Right lobe of liver (tissue), 6 donors: ENCODE results near the gene ZNF333. TPM values are rescaled to one million over a fixed set of nuclear protein-coding genes. Genes with fewer than 3 reads are reported as not detected.

Experiments used
- ATAC-seq, 4 donors: fragments of 200-7000 bp; cut with Tn5 transposase; one replicate each; pipeline ENCODE4 v1.9.1; 2020; ENCODE audit warnings: mild to moderate bottlenecking in 4 of 4, moderate library complexity in 4 of 4
- DNase-seq, 3 donors: peaks; one replicate each; pipeline ENCODE4 v3.0.0-alpha.2; 2020
- H3K27ac ChIP-seq, 3 donors: fragments of 200-600 bp; one replicate each; pipeline ENCODE4 v1.8.0; 2022
- H3K27me3 ChIP-seq, 2 donors: fragments of 200-600 bp; one replicate each; pipeline ENCODE4 v1.8.0; 2022
- H3K36me3 ChIP-seq, 4 donors: fragments of 200-600 bp; sonication (generic) in 1 of 4; one replicate each; pipeline versions ENCODE4 v1.5.1 to v1.8.0; 2017 to 2022; ENCODE audit warnings: control low read depth in 1 of 4
- H3K4me1 ChIP-seq, 4 donors: fragments of 200-600 bp; sonication (generic) in 1 of 4; one replicate each; pipeline versions ENCODE4 v1.5.1 to v1.8.0; 2017 to 2022; ENCODE audit warnings: control low read depth in 1 of 4
- H3K4me3 ChIP-seq, 3 donors: fragments of 200-600 bp; one replicate each; pipeline ENCODE4 v1.8.0; 2022
- H3K9me3 ChIP-seq, 4 donors: fragments of 200-600 bp; sonication (generic) in 1 of 4; one replicate each; pipeline versions ENCODE4 v1.5.1 to v1.8.0; 2017 to 2022; ENCODE audit warnings: control low read depth in 1 of 4
- POLR2A ChIP-seq: fragments of 450-650 bp; IDR thresholded peaks from one replicate; pipeline ENCODE4 v1.6.1; 2017; ENCODE audit warnings: antibody characterized with exemption, mild to moderate bottlenecking
- WGBS: methylation state at CpG from one replicate; pipeline ENCODE4 v1.1.6; 2018; ENCODE audit warnings: low coverage, low lambda C conversion rate; ENCODE audit not compliant: insufficient coverage; ENCODE audit errors: missing lambda C conversion rate; 5-methylcytosine and 5-hydroxymethylcytosine counted together
- intact Hi-C, 2 donors: fragments of 100-400 bp; cut with DNase I; formaldehyde crosslinking; loops; one replicate each; pipeline versions ENCODE4 v1.11.2 to v1.14.1; 2022
- total RNA-seq, 6 experiments: library from RNA; depleted of rRNA in 2 of 6; stranded (reverse); fragments of >200 nt in 2 of 6; fragmentation: NEBNext Ultra II Directional in 3 of 6; extraction: Animal tissue kit (Norgen Biotek cat#: 25700) in 3 of 6; gene quantifications; one replicate each; pipeline versions ENCODE4 v1.1.0 to v1.2.4, GENCODE V29; 2016 to 2023
- TF ChIP-seq, protein P1 (sequence below), 4 donors: fragments of 200-600 bp in 3 of 4; fragments of 450-650 bp in 1 of 4; IDR thresholded peaks; one replicate each; pipeline versions ENCODE4 v1.5.1 to v1.8.0; 2016 to 2022; ENCODE audit warnings: antibody characterized with exemption in 4 of 4, mild to moderate bottlenecking in 2 of 4
- donor health status: DM: no; HTN: yes; CAD: no.
- donor health status: DM: no; HTN: no; CAD: no.
- donor health status: DM: no; HTN: no; CAD: no.
- donor health status: DM: no; HTN: yes; CAD: no.
- donor health status: DM: no; HTN: yes; CAD: no.

Gene ZNF333
- total RNA-seq, 6 experiments from 2014 or later = 2.5 to 6.1 (median 3.8) TPM

DNA sequence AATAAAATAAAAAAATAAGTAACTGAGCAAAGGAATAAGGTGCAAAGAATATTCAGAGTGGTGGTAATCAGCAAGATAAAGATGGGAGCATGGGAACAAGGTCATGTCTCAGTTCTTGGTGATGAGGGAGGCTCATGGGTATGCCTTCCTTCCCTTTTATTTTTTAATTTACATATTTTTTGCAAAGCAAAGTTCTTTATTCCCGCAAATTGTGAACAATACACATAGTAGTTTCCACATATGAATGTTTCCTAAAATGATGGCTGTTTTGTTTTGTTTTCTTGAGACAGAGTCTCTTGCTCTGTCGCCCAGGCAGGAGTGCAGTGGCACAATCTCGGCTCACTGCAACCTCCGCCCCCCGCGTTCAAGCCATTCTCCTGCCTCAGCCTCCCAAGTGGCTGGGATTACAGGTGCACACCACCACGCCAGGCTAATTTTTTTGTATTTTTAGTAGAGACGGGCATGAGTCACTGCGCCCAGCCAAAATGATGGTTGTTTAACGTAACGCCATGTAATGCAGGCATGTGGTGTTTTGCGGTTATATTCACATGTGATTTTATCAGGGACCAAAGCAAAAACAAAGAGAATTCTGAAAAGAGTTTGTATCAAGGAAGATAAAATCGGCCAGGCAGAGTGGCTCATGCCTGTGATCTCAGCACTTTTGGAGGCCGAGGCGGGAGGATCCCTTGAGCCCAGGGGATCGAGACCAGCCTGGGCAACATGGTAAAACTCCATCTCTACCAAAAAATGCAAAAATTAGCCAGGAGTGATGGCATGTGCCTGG lies 93.0 kb downstream of the ZNF333 start:
- WGBS = 72% methylated on average over 16 of the region's 16 CpGs
- H3K4me3 ChIP-seq = no peak overlapping the region
- H3K9me3 ChIP-seq = no peaks in the 10 kb centered on the region
- ATAC-seq (no peak), DNase-seq (no peak)
- intact Hi-C loops = no loop called here
- TF ChIP-seq POLR2A = no peak
- TF ChIP-seq, protein P1, sequence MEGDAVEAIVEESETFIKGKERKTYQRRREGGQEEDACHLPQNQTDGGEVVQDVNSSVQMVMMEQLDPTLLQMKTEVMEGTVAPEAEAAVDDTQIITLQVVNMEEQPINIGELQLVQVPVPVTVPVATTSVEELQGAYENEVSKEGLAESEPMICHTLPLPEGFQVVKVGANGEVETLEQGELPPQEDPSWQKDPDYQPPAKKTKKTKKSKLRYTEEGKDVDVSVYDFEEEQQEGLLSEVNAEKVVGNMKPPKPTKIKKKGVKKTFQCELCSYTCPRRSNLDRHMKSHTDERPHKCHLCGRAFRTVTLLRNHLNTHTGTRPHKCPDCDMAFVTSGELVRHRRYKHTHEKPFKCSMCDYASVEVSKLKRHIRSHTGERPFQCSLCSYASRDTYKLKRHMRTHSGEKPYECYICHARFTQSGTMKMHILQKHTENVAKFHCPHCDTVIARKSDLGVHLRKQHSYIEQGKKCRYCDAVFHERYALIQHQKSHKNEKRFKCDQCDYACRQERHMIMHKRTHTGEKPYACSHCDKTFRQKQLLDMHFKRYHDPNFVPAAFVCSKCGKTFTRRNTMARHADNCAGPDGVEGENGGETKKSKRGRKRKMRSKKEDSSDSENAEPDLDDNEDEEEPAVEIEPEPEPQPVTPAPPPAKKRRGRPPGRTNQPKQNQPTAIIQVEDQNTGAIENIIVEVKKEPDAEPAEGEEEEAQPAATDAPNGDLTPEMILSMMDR (IDR thresholded peaks at IDR 0.05) = no peak
- H3K36me3 ChIP-seq = no peaks in the 10 kb centered on the region
- no peaks in the 10 kb centered on the region for H3K27me3 ChIP-seq
- no peaks in the 10 kb centered on the region for H3K4me1 ChIP-seq
- no peak overlapping the region for H3K27ac ChIP-seq

Other genes with a start within 250 kb of the ZNF333 start
- under 1 TPM in 4 of 6 experiments, not detected in 2; 0.16 to 0.32 (median 0.29) TPM for gene PTGER1, start 214.7 kb upstream of the ZNF333 start, total RNA-seq
- 10 to 100 TPM; 25.2 to 63.5 (median 29.8) TPM for gene GIPC1, start 193.9 kb upstream of the ZNF333 start, total RNA-seq
- gene DNAJB1, start 171.7 kb upstream of the ZNF333 start, total RNA-seq = 10 to 100 TPM; 35.7 to 76.8 (median 52.1) TPM
- gene TECR, start 160.5 kb upstream of the ZNF333 start, total RNA-seq = 10 to 100 TPM; 37.9 to 99.0 (median 77.0) TPM
- 100 to 1,000 TPM in 4 of 6 experiments, 10 to 100 TPM in 2; 81.7 to 275 (median 112) TPM for gene NDUFB7, start 118.0 kb upstream of the ZNF333 start, total RNA-seq
- not detected for gene CLEC17A, start 107.0 kb upstream of the ZNF333 start, total RNA-seq
- under 1 TPM in 4 of 6 experiments, not detected in 2; 0.09 to 0.53 (median 0.24) TPM for gene ADGRE3, start 15.2 kb upstream of the ZNF333 start, total RNA-seq
- 1 to 10 TPM; 1.6 to 5.7 (median 1.9) TPM for gene ADGRE2, start 88.5 kb downstream of the ZNF333 start, total RNA-seq
- not detected for gene OR7A5, start 145.1 kb downstream of the ZNF333 start, total RNA-seq
- under 1 TPM in 1 of 6 experiments, not detected in 5; 0.02 TPM for gene OR7C1, start 145.1 kb downstream of the ZNF333 start, total RNA-seq
- gene OR7A10, start 158.9 kb downstream of the ZNF333 start, total RNA-seq = not detected
- not detected for gene OR7A17, start 196.1 kb downstream of the ZNF333 start, total RNA-seq